ENCODE results near the gene SYT6.

DNA sequence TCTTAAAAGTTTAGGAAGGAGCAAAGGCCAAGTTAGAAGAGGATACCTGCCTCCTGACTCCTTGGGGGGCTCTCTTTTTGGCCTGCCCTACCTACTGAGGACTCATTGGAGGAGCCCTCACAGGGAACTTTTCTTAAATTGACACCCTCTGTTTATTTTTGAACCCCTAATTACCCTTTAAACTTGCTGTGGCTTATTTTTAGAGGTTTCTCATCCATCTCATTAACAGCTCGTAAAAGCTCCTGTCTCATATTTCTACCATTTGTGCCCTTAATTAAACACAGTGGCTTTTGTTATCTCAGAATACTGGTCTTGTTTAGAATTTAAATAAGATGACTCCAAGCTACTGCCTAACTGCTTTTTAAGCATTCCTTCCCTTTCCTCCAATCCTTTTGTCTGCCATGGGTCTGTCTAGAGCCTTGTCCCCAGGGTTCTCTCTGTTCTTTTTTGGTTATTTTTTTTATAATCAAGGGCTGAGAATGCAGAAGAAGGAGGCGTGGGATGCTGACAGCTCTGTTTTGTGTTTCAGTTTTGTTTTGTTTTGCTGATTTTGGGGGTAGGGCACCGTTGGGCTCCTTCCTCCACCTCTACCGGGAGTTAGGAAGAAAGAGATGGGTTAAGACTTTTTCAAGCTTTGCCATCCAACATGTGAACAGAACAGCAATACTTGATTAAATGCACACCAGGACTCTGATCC, 78.0 kb downstream of the SYT6 start:
- TF ChIP-seq BHLHE40 (IDR thresholded peaks at IDR 0.05; ENCODE audit: borderline replicate concordance): no peak
- no peak for TF ChIP-seq NFRKB (IDR thresholded peaks at IDR 0.05)
- no peak for TF ChIP-seq SP1 (IDR thresholded peaks at IDR 0.05)
- TF ChIP-seq FOXM1 (IDR thresholded peaks at IDR 0.05; ENCODE audit: borderline replicate concordance): no peak
- TF ChIP-seq ELF4 (IDR thresholded peaks at IDR 0.05): no peak
- TF ChIP-seq FOXA1 (IDR thresholded peaks at IDR 0.05): no peak
- no peak for TF ChIP-seq FOXK2 (IDR thresholded peaks at IDR 0.05)
- TF ChIP-seq L3MBTL2 (conservative IDR thresholded peaks at IDR 0.05): no peak
- no peak for TF ChIP-seq SUZ12 (IDR thresholded peaks at IDR 0.05)
- TF ChIP-seq HDGF (IDR thresholded peaks at IDR 0.05; ENCODE audit: borderline replicate concordance): no peak
- TF ChIP-seq, protein P1, sequence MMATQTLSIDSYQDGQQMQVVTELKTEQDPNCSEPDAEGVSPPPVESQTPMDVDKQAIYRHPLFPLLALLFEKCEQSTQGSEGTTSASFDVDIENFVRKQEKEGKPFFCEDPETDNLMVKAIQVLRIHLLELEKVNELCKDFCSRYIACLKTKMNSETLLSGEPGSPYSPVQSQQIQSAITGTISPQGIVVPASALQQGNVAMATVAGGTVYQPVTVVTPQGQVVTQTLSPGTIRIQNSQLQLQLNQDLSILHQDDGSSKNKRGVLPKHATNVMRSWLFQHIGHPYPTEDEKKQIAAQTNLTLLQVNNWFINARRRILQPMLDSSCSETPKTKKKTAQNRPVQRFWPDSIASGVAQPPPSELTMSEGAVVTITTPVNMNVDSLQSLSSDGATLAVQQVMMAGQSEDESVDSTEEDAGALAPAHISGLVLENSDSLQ (IDR thresholded peaks at IDR 0.05): no peak
- TF ChIP-seq ZNF384 (IDR thresholded peaks at IDR 0.05): no peak
- no peak for TF ChIP-seq CTBP1 (IDR thresholded peaks at IDR 0.05; ENCODE audit: borderline replicate concordance)

Measured in HEK293T (cell line).